Hematopoietic multipotent progenitor cell treated with erythropoietin and hydrocortisone succinate and interleukin-3 and kit ligand, for 15 days (in vitro differentiated cells): ENCODE results near the gene USP44.
A peak's percentile ranks its signal among the peaks of the same experiment; 100 is the strongest.
"Not testable (repeated sequence)": the region's sequence is repeated elsewhere in the genome, so short reads cannot be mapped to it uniquely, and the experiment has no call there.

Source experiments
- DNase-seq: peaks from one replicate; pipeline ENCODE4 v3.0.0-alpha.2; 2015; ENCODE audit warnings: low spot score

Gene USP44

GRCh38 chr12:95506707-95507523, 44.4 kb downstream of the USP44 start:
- no peak for DNase-seq

GRCh38 chr12:95505039-95505438, 46.2 kb downstream of the USP44 start:
- DNase-seq = no peak

GRCh38 chr12:95504140-95504539, 47.1 kb downstream of the USP44 start:
- DNase-seq = no peak

- no peak for DNase-seq
Observed at GRCh38 chr12:95499772-95500171, 51.5 kb downstream of the USP44 start.

- DNase-seq = no peak
Observed at GRCh38 chr12:95498968-95499367, 52.3 kb downstream of the USP44 start.

GRCh38 chr12:95497031-95497430, 54.2 kb downstream of the USP44 start:
- no peak for DNase-seq

- no peak for DNase-seq
Observed at GRCh38 chr12:95495433-95495832, 55.8 kb downstream of the USP44 start.

GRCh38 chr12:95494888-95495287, 56.4 kb downstream of the USP44 start:
- DNase-seq = no peak

- DNase-seq = no peak
Observed at GRCh38 chr12:95492462-95492861, 58.8 kb downstream of the USP44 start.

GRCh38 chr12:95487024-95487423, 64.3 kb downstream of the USP44 start:
- DNase-seq = no peak

GRCh38 chr12:95484524-95484923, 66.8 kb downstream of the USP44 start:
- DNase-seq = no peak

GRCh38 chr12:95482564-95482963, 68.7 kb downstream of the USP44 start:
- not testable (repeated sequence) for DNase-seq

GRCh38 chr12:95481888-95482287, 69.4 kb downstream of the USP44 start:
- no peak for DNase-seq

- DNase-seq = no peak
Observed at GRCh38 chr12:95481072-95481471, 70.2 kb downstream of the USP44 start.

GRCh38 chr12:95480230-95480629, 71.0 kb downstream of the USP44 start:
- no peak for DNase-seq

GRCh38 chr12:95474660-95474958, 76.7 kb downstream of the USP44 start:
- peak; percentile 26 for DNase-seq

GRCh38 chr12:95473884-95474659, 77.2 kb downstream of the USP44 start, which contains the start of gene METAP2:
Gene METAP2, plus strand, starts transcription at chr12:95474152. Its CDS starts 28 bp downstream, at chr12:95474180.
- peak; percentile 90 for DNase-seq

GRCh38 chr12:95473231-95473883, 77.9 kb downstream of the USP44 start:
- DNase-seq = peak; percentile 36

GRCh38 chr12:95470300-95470699, 81.0 kb downstream of the USP44 start:
- DNase-seq = no peak
